Mammary epithelial cell (primary cell): Measurements from ENCODE around the gene TIAM2.

Experiments
- EZH2 ChIP-seq: IDR thresholded peaks from 2 replicates; pipeline ENCODE4 v1.6.1; 2012; ENCODE audit warnings: low read length, inconsistent platforms, borderline replicate concordance
- TF ChIP-seq, protein P1 (sequence below), 2 donors: IDR thresholded peaks in 1 of 2; conservative IDR thresholded peaks in 1 of 2; 2 replicates each; pipeline ENCODE4 v1.5.1; 2011 to 2012; ENCODE audit warnings: inconsistent platforms in 2 of 2, low read length in 2 of 2, mild to moderate bottlenecking in 2 of 2, control low read depth in 1 of 2, low read depth in 1 of 2; ENCODE audit not compliant: insufficient read depth in 1 of 2; ENCODE audit errors: extremely low read depth in 1 of 2

- TF ChIP-seq, protein P1, sequence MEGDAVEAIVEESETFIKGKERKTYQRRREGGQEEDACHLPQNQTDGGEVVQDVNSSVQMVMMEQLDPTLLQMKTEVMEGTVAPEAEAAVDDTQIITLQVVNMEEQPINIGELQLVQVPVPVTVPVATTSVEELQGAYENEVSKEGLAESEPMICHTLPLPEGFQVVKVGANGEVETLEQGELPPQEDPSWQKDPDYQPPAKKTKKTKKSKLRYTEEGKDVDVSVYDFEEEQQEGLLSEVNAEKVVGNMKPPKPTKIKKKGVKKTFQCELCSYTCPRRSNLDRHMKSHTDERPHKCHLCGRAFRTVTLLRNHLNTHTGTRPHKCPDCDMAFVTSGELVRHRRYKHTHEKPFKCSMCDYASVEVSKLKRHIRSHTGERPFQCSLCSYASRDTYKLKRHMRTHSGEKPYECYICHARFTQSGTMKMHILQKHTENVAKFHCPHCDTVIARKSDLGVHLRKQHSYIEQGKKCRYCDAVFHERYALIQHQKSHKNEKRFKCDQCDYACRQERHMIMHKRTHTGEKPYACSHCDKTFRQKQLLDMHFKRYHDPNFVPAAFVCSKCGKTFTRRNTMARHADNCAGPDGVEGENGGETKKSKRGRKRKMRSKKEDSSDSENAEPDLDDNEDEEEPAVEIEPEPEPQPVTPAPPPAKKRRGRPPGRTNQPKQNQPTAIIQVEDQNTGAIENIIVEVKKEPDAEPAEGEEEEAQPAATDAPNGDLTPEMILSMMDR (conservative IDR thresholded peaks at IDR 0.05 in 1 of 2, IDR thresholded peaks at IDR 0.05 in 1 of 2; ENCODE audit: extremely low read depth in 1 of 2, insufficient read depth in 1 of 2, low read depth in 1 of 2, low read length in 2 of 2): no peak
- no peak for TF ChIP-seq EZH2
Observed at GRCh38 chr6:155143578-155144106, 148.5 kb downstream of the TIAM2 start.
